GM13977 (cell line): ENCODE results near the gene NAP1L4.

Experiments
- DNase-seq: peaks from one replicate; pipeline ENCODE4 v3.0.0; 2012; ENCODE audit warnings: low spot score
- CTCF ChIP-seq: IDR thresholded peaks from 2 replicates; pipeline ENCODE4 v1.5.1; 2012; ENCODE audit warnings: mild to moderate bottlenecking, control low read depth; ENCODE audit not compliant: insufficient read depth; ENCODE audit errors: extremely low read depth, missing control alignments
- in situ Hi-C: fragments of 300-500 bp; cut with MboI; formaldehyde crosslinking; loops from one replicate; pipeline ENCODE4 v1.12.0; 2022; ENCODE audit warnings: low sequenced_read_pairs, low pct_unique_long_range_greater_than_20kb, mixed read lengths, inconsistent platforms; ENCODE audit not compliant: unreplicated experiment

Gene NAP1L4

DNA sequence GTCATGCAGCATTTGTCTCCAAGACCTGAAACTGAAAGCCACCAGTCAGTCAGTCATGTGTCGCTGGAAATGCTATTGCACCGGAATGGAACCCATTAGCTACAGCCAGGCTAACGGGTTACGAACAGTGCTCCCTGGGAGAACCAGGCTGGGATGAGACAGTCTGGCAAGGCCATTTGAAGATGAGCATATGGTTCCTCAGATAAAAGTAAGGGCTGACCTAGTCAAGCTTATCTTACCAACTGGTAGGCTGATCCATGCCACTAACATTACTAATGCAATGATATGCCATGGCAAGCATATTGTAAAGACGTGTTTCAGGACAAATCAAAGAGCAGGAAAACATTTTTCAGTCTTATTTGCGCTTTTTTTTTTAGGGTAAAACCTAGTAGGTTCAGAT is 28.4 kb downstream of the NAP1L4 start:
- DNase-seq, result no peak
- no peak for TF ChIP-seq CTCF
- in situ Hi-C loops, result no loop called here

- in situ Hi-C loops, result no loop called here
- DNase-seq, result no peak
- TF ChIP-seq CTCF, result no peak
Observed at GRCh38 chr11:2963112-2963754, 28.9 kb downstream of the NAP1L4 start.

DNA sequence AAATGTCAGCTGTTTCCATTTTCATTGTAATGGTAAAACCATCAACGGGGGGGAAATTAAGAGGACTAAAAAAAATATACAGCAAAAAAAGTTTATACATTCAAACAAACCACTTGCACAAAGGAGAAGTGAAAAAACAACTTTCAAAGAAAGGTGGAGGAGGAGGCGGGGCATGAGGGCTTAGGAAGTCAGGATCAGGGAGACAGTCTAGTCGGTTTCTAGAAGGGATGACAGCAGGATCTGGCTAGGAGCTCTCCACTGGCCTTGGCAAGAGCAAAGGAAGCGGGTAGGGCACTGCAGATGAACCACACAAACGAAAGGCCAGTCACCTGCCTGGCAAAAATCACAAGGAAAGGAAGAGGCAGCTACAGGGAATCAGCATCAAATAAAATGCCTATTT is 31.0 kb downstream of the NAP1L4 start:
- TF ChIP-seq CTCF, result no peak
- in situ Hi-C loops, result no loop called here
- DNase-seq, result no peak

DNA sequence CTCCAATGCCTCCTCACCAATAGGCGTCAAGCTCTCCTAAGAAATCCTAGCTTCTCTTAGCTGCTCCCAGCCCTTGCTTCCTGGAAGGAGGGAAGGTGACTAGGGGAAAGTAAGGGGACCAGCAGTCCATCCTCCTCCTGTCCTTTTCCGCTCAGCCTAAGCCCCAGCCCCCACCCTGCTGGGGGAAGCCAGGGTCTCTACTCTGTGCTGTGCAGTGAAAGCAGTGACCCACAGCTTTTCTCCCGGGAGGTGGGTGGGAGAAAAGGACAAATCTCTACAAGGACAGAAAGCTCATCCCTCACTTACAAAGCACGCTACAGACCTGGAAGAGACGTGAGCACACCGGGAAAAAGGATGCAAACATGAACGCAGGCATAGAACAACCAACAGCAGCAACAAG is 32.0 kb downstream of the NAP1L4 start:
- in situ Hi-C loops, result no loop called here
- no peak for TF ChIP-seq CTCF
- no peak for DNase-seq

DNA sequence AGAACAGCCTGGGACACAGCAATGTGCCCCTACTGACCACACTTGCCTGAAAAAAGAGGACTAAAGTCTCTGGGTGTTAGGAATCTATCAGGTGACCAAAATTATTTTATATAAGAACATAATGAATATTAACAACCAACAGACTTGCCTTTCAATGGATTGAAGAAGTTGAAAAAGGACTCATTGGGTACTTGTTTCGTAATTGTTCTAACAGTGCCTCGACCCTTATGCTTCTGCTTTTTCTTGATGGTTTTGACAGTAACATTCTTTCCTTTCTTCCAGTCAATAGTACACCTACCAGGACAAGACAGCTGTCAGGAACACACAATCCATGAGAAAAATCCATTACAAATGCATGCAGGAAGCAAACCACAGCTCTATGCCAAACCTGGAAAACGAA is 33.9 kb downstream of the NAP1L4 start:
- TF ChIP-seq CTCF, result no peak
- no peak for DNase-seq

GRCh38 chr11:2955906-2956476 is 36.1 kb downstream of the NAP1L4 start:
- DNase-seq, result no peak
- no peak for TF ChIP-seq CTCF
- in situ Hi-C loops, result no loop called here

More for the DNA sequence above, 33.9 kb downstream of the NAP1L4 start:
- in situ Hi-C loops, result no loop called here
